Endothelial cell of hepatic sinusoid (primary cell): ENCODE results near the gene SHANK1.

Source experiments
- in situ Hi-C: cut with HindIII; loops from 2 replicates; pipeline ENCODE4 v1.10.0; 2017; ENCODE audit warnings: low sequenced_read_pairs

SHANK1 gene

GRCh38 chr19:50662651-50663481 lies 56.7 kb downstream of the SHANK1 start:
- in situ Hi-C loops: no loop called here

DNA sequence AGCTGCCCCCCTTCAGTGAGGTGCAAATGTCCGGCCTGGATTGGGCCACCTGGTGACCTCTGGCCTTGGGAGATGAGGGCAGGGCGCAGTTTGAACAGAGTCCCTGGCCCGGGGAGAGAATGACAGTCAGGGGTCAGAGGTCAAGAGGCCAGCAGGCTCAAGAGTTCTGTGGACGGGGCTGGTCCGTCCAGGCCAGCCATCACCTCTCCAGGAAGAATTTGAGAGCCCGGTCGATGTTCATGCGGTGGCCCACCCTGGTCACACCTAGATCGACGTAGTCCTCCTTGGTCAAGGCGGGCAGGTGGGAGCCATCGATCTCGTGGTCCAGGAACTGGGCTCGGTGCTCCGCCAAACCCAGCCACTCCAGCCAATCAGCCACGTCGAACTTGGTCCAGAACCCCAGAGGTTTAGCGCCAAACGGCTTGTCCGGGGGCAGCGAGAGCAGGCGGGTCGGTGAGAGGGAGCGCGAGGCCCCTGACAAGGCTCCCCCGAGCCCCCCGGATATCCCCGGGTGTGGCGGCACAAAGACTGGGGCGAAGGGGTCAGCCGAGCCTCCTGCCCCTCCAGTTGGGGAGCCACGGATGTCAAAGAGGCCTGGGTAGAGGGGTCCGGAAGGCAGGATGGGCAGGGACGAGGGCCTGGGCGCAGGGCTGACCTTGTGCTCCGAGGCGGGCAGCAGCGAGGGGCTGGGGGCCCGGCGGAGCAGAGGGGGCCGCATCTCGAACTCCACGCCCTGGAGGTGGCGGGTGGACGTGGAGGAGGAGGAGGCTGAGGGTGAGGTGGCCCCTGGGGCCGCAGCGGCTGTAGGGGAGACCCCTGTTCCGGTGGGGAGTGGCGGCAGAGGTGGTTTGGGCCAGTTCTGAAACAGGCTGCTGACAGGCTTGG lies 57.6 kb downstream of the SHANK1 start:
- in situ Hi-C loops: no loop called here

DNA sequence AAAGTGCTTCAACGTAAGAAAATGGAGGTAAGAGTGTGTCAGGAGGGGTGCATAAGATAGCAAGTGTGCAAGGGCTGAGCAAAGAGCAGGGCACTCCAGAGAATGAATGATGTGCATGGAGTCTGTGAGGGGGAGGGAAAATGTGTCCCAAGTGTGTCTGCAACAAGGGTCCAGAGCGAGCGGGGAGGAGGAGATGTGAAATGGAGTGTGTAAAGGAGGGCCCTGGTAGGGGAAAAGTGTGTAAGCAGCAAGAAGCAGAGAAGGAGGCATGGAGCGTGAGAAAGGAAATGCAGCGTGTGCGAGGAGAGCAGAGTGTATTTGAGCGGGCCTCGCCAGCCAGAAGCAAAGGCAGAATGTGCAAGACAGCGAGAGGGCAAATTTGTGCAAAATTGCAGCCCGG lies 58.6 kb downstream of the SHANK1 start:
- in situ Hi-C loops: no loop called here

GRCh38 chr19:50660088-50660366 lies 59.6 kb downstream of the SHANK1 start:
- in situ Hi-C loops: no loop called here

GRCh38 chr19:50659318-50660087 lies 60.1 kb downstream of the SHANK1 start:
- in situ Hi-C loops: no loop called here

DNA sequence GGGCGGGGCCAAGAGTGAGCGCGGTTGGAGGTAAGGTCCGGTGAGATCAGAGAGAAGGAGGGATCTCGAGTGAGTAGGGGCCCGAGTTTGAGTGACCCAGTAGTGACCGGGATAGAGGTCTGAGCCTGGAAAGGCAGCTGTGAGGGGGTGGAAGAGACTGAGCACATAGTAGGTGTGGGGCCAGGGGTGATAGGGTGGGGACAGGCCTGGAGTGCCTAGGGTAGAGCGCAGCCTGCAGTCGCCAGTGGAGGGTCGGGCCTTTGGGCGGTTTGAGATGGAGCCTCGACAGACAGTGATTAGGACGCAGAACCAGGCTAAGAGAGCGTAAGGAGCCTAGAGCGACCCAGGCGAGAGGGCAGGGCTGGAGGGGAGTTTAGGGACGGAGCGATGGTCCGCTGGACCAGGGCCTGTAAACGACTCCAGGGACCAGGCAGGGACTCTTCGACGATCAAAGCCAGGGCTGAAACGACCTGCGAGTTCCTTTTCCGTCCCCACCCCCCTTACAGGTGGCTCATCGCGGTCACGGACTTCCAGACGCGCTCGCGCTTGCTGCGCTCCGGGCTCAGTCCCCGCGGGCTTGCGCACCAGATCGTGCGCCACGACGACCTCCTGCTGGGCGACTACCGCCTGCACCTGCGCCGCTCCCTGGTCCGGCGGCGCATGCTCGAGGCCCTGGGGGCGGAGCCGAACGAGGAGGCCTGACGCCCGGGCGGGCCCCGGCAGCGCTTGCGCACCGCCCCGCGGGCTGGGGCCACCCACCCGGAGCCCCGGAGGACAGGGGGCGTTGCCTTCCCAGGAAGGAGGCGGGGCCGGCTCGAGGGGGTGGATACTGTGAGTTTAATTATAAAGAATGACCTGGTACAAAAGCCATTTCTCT lies 60.9 kb downstream of the SHANK1 start:
- in situ Hi-C loops: no loop called here

GRCh38 chr19:50657712-50658440 lies 61.7 kb downstream of the SHANK1 start:
- in situ Hi-C loops: no loop called here

- in situ Hi-C loops: no loop called here
Observed at GRCh38 chr19:50657222-50657669, 62.4 kb downstream of the SHANK1 start.

DNA sequence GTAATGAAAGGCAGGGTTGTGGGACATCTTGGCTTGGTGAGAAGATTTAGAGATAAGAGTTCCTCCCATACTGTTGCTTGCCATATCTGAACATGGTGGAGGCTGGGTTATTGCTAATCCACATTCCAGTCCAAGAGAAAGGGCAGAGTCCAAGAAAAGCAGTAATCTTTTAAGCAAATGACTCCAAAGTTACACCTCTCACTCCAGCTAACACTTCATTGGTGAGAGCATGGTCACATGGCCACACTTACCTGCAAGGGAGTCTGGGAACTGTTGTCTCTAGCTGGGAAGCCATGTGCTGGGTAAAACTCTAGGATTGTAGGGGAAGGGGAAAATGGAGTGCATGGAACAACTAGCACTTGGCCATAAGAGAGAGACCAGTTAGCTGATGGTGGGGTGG lies 64.7 kb downstream of the SHANK1 start:
- in situ Hi-C loops: no loop called here

DNA sequence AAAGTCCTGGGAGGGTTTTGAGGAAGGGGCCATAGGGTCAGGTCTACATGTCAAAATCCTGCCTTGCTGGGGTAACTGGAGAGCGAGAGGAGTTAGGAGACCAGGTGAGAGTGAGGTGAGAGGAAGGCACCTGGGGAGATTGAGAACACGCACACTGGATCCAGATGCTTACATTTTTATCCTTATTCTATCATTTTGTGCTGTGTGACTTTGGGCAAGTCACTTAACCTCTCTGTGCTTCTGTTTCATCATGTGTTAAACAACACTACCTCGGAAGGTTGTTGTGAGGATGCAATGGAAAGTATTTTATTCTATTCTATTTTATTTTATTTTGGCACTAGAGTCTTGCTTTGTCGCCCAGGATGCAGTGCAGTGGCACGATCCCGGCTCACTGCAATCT lies 66.9 kb downstream of the SHANK1 start:
- in situ Hi-C loops: no loop called here

DNA sequence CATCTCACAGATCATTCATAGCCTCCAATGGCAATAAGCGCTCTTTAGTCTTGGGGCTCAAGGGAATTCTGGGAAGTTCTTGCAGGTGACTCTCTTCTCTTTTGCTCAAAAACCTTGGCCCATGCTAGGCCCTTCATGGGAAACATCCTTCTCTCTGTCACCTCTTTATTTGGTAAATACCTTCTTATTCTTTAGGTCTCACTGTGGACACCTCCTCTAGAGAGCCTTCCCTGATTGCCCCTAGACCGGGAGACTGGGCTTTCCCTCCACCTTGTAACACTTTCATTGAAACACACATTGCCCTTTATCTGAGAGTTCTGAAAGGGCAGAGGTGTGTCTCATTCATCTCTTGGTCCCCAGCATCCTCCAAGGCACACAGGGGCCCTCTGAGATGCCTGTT lies 68.4 kb downstream of the SHANK1 start:
- in situ Hi-C loops: no loop called here

DNA sequence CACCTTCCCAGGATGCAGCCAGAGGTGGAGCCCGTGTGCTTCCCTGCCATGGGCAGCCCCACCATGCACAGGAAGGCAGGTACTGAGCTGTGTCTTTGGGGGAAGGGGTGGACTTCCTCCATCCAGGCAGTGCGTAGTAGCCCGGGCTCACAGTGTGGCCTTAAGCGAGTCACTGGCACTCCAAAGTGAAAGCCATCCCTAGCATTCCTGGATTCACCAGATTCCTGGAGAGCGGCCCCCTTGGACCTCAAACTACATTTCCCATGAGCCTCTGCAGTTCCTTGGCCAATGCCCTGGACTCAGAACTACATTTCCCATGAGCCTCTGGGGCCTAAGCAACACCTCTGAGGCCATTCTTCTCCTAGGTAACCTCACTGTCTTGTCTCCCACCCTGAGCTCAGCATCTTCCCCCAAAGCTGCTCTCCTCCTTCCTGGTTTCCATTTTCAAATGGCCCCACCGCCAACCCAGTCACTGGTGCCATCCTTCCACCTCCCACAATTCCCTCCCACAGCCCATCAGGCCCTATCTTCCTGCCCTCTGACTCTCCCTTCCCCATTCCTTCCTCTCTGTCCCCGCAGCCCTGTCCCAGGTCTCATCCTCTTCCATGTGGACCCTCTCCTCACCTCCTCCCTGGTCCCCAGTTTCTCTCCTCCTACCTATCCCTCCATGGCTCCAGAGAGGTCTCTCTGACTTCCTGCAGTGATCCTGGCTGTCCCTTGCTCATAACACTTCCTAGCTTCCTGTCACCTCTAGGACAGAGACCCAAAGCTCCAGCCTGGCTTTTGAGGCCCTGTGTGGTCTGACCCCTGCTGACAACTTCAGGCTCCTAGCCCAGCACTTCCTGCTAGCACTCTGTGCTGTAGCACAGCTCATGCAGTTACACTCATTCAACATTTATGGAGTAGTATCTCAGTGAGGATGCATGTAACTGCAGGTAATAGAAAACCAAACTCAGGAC lies 69.9 kb downstream of the SHANK1 start, which contains the start of gene C19orf81:
Gene C19orf81 (plus strand): TSS at position 13 of the 959 bp plus-strand sequence. CDS start 0 bp downstream, at position 13.
- in situ Hi-C loops: no loop called here

DNA sequence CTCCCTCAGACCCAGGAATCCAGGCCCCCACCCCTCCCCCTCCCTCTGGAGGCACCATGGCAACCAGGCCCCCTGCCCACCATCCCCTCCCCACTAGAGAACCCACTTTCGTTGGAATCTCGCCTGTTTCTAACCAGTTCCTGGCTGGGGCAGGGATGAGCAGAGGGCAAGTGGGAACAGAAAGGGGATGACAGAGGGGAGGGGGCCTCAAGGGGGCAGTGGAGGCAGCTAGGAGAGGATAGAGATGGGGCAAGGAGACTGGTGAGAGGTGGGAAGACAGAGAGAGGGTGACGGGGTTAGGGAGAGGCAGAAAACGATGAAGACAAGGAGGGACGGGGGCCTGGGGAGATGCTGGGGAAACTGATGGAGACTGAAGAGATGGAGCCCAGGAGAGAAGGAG lies 70.9 kb downstream of the SHANK1 start:
- in situ Hi-C loops: no loop called here

DNA sequence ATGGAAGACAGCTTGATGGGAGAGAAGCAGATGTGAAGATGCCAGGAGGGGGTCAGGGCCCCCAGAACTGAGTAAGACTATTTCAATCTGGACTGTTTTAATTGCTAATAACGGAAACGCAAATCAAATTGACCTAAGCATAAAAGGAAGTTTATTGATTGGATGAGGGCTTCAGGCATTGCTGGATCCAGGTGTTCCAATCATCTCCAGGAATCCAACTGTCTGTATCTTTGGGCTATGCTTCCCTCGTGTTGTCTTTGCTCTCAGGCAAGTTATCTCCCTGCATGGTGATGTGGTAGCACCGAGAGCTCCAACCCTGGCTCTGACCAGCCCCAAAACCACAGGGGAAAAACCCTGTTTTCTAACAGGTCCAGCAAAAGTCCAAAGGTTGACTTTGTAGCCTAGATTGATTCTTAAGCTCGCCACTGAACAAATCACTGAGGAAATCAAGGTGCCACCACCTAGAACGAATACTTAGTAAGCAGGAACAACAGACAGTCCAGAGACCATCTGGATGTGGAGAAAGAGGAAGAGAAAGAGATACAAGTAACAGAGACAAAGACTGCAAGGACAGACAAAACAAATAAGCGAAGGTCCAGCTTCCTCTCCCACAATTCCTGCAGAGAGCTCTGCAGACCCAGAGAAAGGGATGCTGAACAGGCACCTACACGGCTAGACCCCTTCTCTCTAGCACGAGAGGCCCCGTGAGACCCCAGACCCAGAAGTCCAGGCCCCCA lies 71.6 kb downstream of the SHANK1 start:
- in situ Hi-C loops: no loop called here

- in situ Hi-C loops: no loop called here
Observed at GRCh38 chr19:50646074-50646807, 73.4 kb downstream of the SHANK1 start.

DNA sequence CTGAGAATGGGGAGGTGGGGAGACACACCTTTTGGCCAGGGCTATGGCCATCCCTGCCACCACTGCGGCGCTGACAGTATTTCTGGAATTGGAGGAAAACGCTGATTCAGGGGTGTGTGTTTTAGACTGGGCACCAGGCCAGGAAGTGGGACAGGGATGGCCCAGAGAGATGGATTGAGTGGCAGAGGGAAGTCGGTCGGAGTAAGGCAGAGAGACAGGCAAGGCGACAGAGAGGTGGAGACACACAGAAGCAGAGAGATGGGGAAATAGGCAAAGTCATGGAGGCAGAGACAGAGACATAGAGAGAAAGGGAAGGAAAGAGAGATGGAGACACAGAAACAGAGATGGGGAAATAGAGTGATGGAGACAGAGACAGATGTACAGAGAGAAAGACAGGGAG lies 74.5 kb downstream of the SHANK1 start:
- in situ Hi-C loops: no loop called here

DNA sequence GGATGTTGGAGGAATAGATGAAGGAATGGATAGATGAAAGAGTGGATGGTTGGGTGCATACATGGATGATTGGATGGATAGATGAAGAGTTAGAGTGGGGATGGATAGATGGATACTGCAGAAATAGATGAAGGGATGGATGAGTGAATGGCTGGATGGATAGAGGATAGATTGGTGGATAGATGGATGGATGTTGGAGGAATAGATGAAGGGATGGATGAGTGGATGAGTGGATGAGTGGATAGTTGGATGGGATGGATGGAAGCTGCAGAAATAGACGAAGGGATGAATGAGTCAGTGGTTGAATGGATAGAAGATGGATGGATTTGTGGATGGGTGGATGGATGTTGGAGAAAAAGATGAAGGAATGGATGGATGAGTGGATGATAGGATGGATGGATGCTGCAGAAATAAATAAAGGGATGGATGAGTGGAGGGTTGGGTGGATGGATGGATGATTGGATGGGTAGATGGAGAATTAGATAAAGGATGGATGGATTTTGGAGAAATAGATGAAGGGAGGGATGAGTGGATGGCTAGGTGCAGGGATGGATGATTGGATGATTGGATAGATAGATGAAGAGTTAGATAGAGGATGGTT lies 75.2 kb downstream of the SHANK1 start:
- in situ Hi-C loops: no loop called here
